ENCODE results near the gene EPN3. TPM values are rescaled to one million over a fixed set of nuclear protein-coding genes. Genes with fewer than 3 reads are reported as not detected.

Gene EPN3
- total RNA-seq, 1 experiment from 2014 or later, result 17.8 TPM

GRCh38 chr17:50505591-50506130, 26.9 kb upstream of the EPN3 start:
- intact Hi-C loops (cut with micrococcal nuclease), result no loop called here
- H3K36me3 ChIP-seq (ENCODE audit: control insufficient read depth in 1 of 2, insufficient read depth in 2 of 2, low read length in 2 of 2), result no peaks in the 10 kb centered on the region
- H3K4me1 ChIP-seq (ENCODE audit: control insufficient read depth in 1 of 2, insufficient read depth in 2 of 2, low read length in 2 of 2), result peaks cover 0 to 2% of the 10 kb centered on the region in 2 experiments; a peak in 1 of 4 replicates
- POLR2A ChIA-PET, result interaction anchor here (1.5 kb wide), 1 partner anchor 361 kb away, joined by 3 read pairs; the partner anchor contains the start of gene TOB1
- DNase-seq (ENCODE audit: low read depth, low spot score) (no peak), ATAC-seq (no peak)
- H3K27me3 ChIP-seq (ENCODE audit: insufficient read depth, low read length), result no peaks in the 10 kb centered on the region
- no peaks in the 10 kb centered on the region for H4K20me1 ChIP-seq (ENCODE audit: insufficient read depth)
- TF ChIP-seq TCF7L2 (IDR thresholded peaks at IDR 0.05; ENCODE audit: borderline replicate concordance, extremely low read depth, insufficient read depth, insufficient read length) (no peak), ATF3 (IDR thresholded peaks at IDR 0.05) (no peak), EZH2phosphoT487 (IDR thresholded peaks at IDR 0.05; ENCODE audit: borderline replicate concordance) (no peak), CBX3 (IDR thresholded peaks at IDR 0.05; ENCODE audit: low read depth) (no peak), SRF (IDR thresholded peaks at IDR 0.05; ENCODE audit: low read depth) (no peak), ZFX (IDR thresholded peaks at IDR 0.05) (no peak), YY1 (IDR thresholded peaks at IDR 0.05; ENCODE audit: extremely low read depth, insufficient replicate concordance, low read depth, low read length) (no peak), JUND (IDR thresholded peaks at IDR 0.05) (no peak)
- no peak overlapping the region for H2AFZ ChIP-seq (ENCODE audit: low read depth, low read length, poor library complexity, severe bottlenecking)
- CTCF ChIA-PET, result interaction anchor here (2.5 kb wide), 1 partner anchor 26 kb away, joined by 8 read pairs; the partner anchor contains the start of gene RSAD1
- no peak overlapping the region for H3K27ac ChIP-seq (ENCODE audit: low read depth, low read length)
- BruUV-seq (replicated peaks), result no TSS peak
- H3K79me2 ChIP-seq (ENCODE audit: insufficient read depth, low read length), result no peaks in the 10 kb centered on the region
- RAD21 ChIA-PET (ENCODE audit: low non-redundant PET in 1 of 2, low total read pairs in 2 of 2, uncharacterized antibody in 2 of 2, unreplicated experiment in 2 of 2), result no interaction called here
- H3K9me3 ChIP-seq (ENCODE audit: control insufficient read depth in 1 of 2, insufficient read depth in 1 of 2, low read depth in 1 of 2, low read length in 2 of 2), result no peaks in the 10 kb centered on the region
- H3K9me2 ChIP-seq (ENCODE audit: insufficient read depth), result no peaks in the 10 kb centered on the region
- no peak overlapping the region for H3K9ac ChIP-seq (ENCODE audit: low read length)
- H3K4me3 ChIP-seq (replicated peaks in 1 of 2; ENCODE audit: low read depth in 1 of 2, low read length in 2 of 2), result no peak overlapping the region
- no peak overlapping the region for H3K4me2 ChIP-seq (ENCODE audit: low read length)

- RAD21 ChIA-PET (ENCODE audit: low non-redundant PET in 1 of 2, low total read pairs in 2 of 2, uncharacterized antibody in 2 of 2, unreplicated experiment in 2 of 2), result no interaction called here
- POLR2A ChIA-PET, result no interaction called here
- no peak for DNase-seq (ENCODE audit: low read depth, low spot score)
- Histone ChIP-seq H3K79me2 (ENCODE audit: insufficient read depth, low read length) (no peaks in the 10 kb centered on the region), H3K36me3 (ENCODE audit: control insufficient read depth in 1 of 2, insufficient read depth in 2 of 2, low read length in 2 of 2) (no peaks in the 10 kb centered on the region), H3K4me2 (ENCODE audit: low read length) (no peak overlapping the region), H3K4me3 (replicated peaks in 1 of 2; ENCODE audit: low read depth in 1 of 2, low read length in 2 of 2) (no peak overlapping the region), H4K20me1 (ENCODE audit: insufficient read depth) (no peaks in the 10 kb centered on the region), H3K27ac (ENCODE audit: low read depth, low read length) (no peak overlapping the region), H3K9me2 (ENCODE audit: insufficient read depth) (no peaks in the 10 kb centered on the region), H2AFZ (ENCODE audit: low read depth, low read length, poor library complexity, severe bottlenecking) (no peak overlapping the region), H3K27me3 (ENCODE audit: insufficient read depth, low read length) (no peaks in the 10 kb centered on the region), H3K9me3 (ENCODE audit: control insufficient read depth in 1 of 2, insufficient read depth in 1 of 2, low read depth in 1 of 2, low read length in 2 of 2) (no peaks in the 10 kb centered on the region), H3K4me1 (ENCODE audit: control insufficient read depth in 1 of 2, insufficient read depth in 2 of 2, low read length in 2 of 2) (peaks cover 0 to 8% of the 10 kb centered on the region in 2 experiments; a peak in 2 of 4 replicates), H3K9ac (ENCODE audit: low read length) (no peak overlapping the region)
- BruUV-seq (replicated peaks), result no TSS peak
- CTCF ChIA-PET, result interaction anchor here (2.5 kb wide), 1 partner anchor 27 kb away, joined by 8 read pairs; the partner anchor contains the start of gene RSAD1
- intact Hi-C loops (cut with micrococcal nuclease), result no loop called here
- TF ChIP-seq EZH2phosphoT487 (IDR thresholded peaks at IDR 0.05; ENCODE audit: borderline replicate concordance) (no peak), CEBPB (IDR thresholded peaks at IDR 0.05; ENCODE audit: low read depth) (no peak), ZFX (IDR thresholded peaks at IDR 0.05) (no peak)
- ATAC-seq, result no peak
Observed at GRCh38 chr17:50506298-50506697, 26.2 kb upstream of the EPN3 start.
